GM19438 (cell line): ENCODE results near the gene CMTM3.
"Not testable (repeated sequence)": the region's sequence is repeated elsewhere in the genome, so short reads cannot be mapped to it uniquely, and the experiment has no call there.

Experiments
- ATAC-seq: cut with Tn5 transposase; IDR thresholded peaks from one replicate; pipeline ENCODE4 v1.9.1; 2021; ENCODE audit warnings: low read depth; ENCODE audit not compliant: unreplicated experiment

CMTM3 gene

GRCh38 chr16:66658143-66658859 is 53.8 kb downstream of the CMTM3 start:
- ATAC-seq: no peak

DNA sequence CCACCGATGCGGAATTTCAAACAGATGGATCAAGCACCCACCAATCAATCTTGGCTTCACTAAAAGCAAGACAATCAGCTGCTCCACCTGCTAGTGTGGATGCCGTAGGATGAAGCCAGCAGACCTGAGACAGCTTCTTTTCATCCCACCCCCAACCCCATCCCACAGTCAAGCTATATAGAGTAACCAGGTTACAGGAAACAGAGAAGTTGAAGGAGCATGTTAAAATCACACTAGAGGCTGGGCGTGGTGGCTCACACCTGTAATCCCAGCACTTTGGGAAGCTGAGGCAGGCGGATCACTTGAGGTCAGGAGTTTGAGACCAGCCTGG is 54.3 kb downstream of the CMTM3 start:
- no peak for ATAC-seq

GRCh38 chr16:66660422-66661209 is 56.1 kb downstream of the CMTM3 start:
- no peak for ATAC-seq

DNA sequence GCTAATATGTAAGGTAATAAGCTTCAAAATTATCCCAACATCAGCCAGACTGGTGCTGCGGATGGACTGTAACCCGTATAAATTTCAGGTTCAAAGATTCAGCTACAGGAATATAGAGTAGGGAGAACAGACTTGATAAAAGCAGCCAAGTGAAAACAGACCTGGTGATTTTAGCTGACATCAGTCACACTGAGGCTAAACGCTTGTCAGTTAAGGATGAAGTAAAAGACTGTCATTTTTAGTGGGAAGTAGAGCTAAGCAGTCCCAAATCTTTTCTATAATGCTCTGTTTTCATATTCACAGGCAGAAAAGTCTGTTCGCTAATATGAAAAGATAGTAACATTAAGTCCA is 56.7 kb downstream of the CMTM3 start:
- no peak for ATAC-seq

GRCh38 chr16:66661671-66662346 is 57.3 kb downstream of the CMTM3 start:
- not testable (repeated sequence) for ATAC-seq

DNA sequence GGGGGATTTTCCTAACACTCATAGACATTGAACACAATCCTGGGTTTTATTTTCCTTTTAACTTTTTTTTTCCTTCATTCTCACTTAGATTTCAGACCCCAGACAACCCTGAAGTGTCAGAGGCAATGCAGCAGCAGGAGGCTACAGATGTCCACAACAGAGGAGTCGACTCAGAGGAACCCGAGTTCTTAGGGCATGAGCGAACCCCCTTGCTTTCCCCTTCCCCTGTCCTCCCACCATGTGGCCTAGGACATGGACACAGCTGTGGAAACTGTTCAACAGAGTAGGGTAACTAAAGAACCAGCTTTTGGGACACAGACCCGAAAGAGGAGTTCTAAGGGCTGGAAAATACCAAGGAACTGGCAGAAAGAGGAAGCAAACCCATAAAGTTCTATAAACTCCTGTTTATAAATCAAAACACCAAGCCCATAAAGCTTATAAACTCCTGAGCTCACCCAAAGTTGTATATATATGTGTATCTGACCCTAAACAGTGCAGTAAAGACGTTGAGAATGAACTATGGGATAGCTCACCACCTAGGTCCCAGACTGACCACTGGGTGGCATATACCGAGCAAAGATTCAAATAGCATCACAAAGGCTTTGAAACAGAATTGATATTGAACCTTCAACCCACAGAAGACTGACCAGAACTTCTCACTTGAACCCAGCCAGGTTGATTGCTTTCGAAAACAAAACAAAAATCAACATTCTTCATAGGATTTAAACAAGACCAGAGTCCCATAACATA is 58.1 kb downstream of the CMTM3 start:
- ATAC-seq: no peak
